GM23248 (cell line): ENCODE data around the gene NRN1L. TPM values are rescaled to one million over a fixed set of nuclear protein-coding genes. Genes with fewer than 3 reads are reported as not detected.

ENCODE experiments used
- DNase-seq: peaks from one replicate; pipeline ENCODE4 v3.0.0-alpha.2; 2015
- H2AFZ ChIP-seq: fragments of 200-600 bp; sonication (generic); 2 replicates; pipeline ENCODE4 v1.6.1; 2016; ENCODE audit warnings: antibody characterized with exemption
- H3F3A ChIP-seq: fragments of 200-600 bp; sonication (generic); 2 replicates; pipeline ENCODE4 v1.6.1; 2016; ENCODE audit warnings: mild to moderate bottlenecking, antibody characterized with exemption, mixed run types; ENCODE audit not compliant: insufficient read depth
- H3K27ac ChIP-seq: fragments of 200-600 bp; sonication (generic); 2 replicates; pipeline ENCODE4 v1.5.1; 2016; ENCODE audit warnings: mild to moderate bottlenecking
- H3K27me3 ChIP-seq: fragments of 200-600 bp; sonication (generic); replicated peaks from 2 replicates; pipeline ENCODE4 v1.6.1; 2016; ENCODE audit warnings: mild to moderate bottlenecking; ENCODE audit not compliant: insufficient read depth
- H3K36me3 ChIP-seq: fragments of 200-600 bp; sonication (generic); 2 replicates; pipeline ENCODE4 v1.6.1; 2016; ENCODE audit warnings: low read depth, mild to moderate bottlenecking
- H3K4me1 ChIP-seq: fragments of 200-600 bp; sonication (generic); 2 replicates; pipeline ENCODE4 v1.6.1; 2016; ENCODE audit warnings: mild to moderate bottlenecking; ENCODE audit not compliant: insufficient read depth
- H3K4me2 ChIP-seq: fragments of 200-600 bp; sonication (generic); one replicate; pipeline ENCODE4 v1.6.1; 2016; ENCODE audit warnings: mild to moderate bottlenecking; ENCODE audit not compliant: unreplicated experiment
- H3K4me3 ChIP-seq: fragments of 200-600 bp; sonication (generic); 2 replicates; pipeline ENCODE4 v1.5.1; 2016; ENCODE audit warnings: mild to moderate bottlenecking
- H3K79me2 ChIP-seq: fragments of 200-600 bp; sonication (generic); 2 replicates; pipeline ENCODE4 v1.6.1; 2016; ENCODE audit warnings: mild to moderate bottlenecking; ENCODE audit not compliant: insufficient read depth
- H3K9ac ChIP-seq: fragments of 200-600 bp; sonication (generic); 2 replicates; pipeline ENCODE4 v1.6.1; 2016; ENCODE audit warnings: mild to moderate bottlenecking
- H3K9me2 ChIP-seq: fragments of 200-600 bp; sonication (generic); 2 replicates; pipeline ENCODE4 v1.6.1; 2016; ENCODE audit warnings: mixed run types, mild to moderate bottlenecking, moderate library complexity; ENCODE audit not compliant: insufficient read depth
- H3K9me3 ChIP-seq: fragments of 200-600 bp; sonication (generic); one replicate; pipeline ENCODE4 v1.6.1; 2017; ENCODE audit warnings: low read depth
- H4K20me1 ChIP-seq: fragments of 200-600 bp; sonication (generic); 2 replicates; pipeline ENCODE4 v1.6.0; 2016; ENCODE audit not compliant: insufficient read depth
- EZH2 ChIP-seq: fragments of 200-600 bp; sonication (generic); IDR thresholded peaks from 2 replicates; pipeline ENCODE4 v1.6.1; 2018; ENCODE audit warnings: antibody characterized with exemption, mild to moderate bottlenecking; ENCODE audit not compliant: insufficient read depth, poor library complexity, severe bottlenecking
- EZH2phosphoT487 ChIP-seq: fragments of 200-600 bp; sonication (generic); IDR thresholded peaks from 2 replicates; pipeline ENCODE4 v1.6.1; 2018; ENCODE audit warnings: antibody characterized with exemption, moderate library complexity, mild to moderate bottlenecking, low read depth; ENCODE audit not compliant: insufficient read depth
- WGBS, 2 experiments: methylation state at CpG; one replicate each; pipeline ENCODE4 v1.1.6; 2015 to 2017; ENCODE audit warnings: low lambda C conversion rate in 2 of 2, low coverage in 1 of 2; ENCODE audit errors: missing lambda C conversion rate in 2 of 2; 5-methylcytosine and 5-hydroxymethylcytosine counted together
- in situ Hi-C: fragments of 300-500 bp; cut with MboI; formaldehyde crosslinking; loops from 2 replicates; pipeline ENCODE4 v1.15.0; 2020
- polyA plus RNA-seq: library from polyadenylated mRNA; unstranded; fragments of >200 nt; fragmentation: Nextera tagmentation; extraction: Ambion mirVana; gene quantifications from 2 replicates; pipeline ENCODE4 v1.2.1, GENCODE V29; 2016
- total RNA-seq: library from RNA; depleted of rRNA; stranded (reverse); fragments of >200 nt; shearing (Covaris generic); gene quantifications from 2 replicates; pipeline ENCODE4 v1.2.3, GENCODE V29; 2014

The NRN1L gene
- total and polyA plus RNA-seq, 2 experiments from 2014 or later, result not detected

DNA sequence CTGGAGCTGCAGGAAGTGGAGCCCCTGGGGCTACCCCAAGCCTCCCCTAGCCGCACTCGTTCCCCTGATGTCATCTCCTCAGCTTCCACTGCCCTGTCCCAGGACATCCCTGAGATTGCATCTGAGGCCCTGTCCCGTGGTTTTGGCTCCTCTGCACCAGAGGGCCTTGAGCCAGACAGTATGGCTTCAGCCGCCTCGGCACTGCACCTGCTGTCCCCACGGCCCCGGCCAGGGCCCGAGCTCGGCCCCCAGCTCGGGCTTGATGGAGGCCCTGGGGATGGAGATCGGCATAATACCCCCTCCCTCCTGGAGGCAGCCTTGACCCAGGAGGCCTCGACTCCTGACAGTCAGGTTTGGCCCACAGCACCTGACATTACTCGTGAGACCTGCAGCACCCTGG lies 4.1 kb upstream of the NRN1L start:
- H2AFZ ChIP-seq, result no peak overlapping the region
- no peak overlapping the region for H3K27ac ChIP-seq
- H3K4me2 ChIP-seq, result no peak overlapping the region
- H4K20me1 ChIP-seq, result no peaks in the 10 kb centered on the region
- in situ Hi-C loops, result no loop called here
- no peak for DNase-seq
- peaks cover 26% of the 10 kb centered on the region for H3K79me2 ChIP-seq
- no peaks in the 10 kb centered on the region for H3K9me3 ChIP-seq
- peaks cover 7% of the 10 kb centered on the region; the same call in 1 of the 2 replicates for H3K36me3 ChIP-seq
- 93 to 98% methylated on average over 13 of the region's 13 CpGs for WGBS, 2 experiments
- H3K9ac ChIP-seq, result no peak overlapping the region
- TF ChIP-seq EZH2, result no peak
- TF ChIP-seq EZH2phosphoT487, result no peak
- H3K4me3 ChIP-seq, result no peak overlapping the region
- no peaks in the 10 kb centered on the region for H3K9me2 ChIP-seq
- no peaks in the 10 kb centered on the region for H3K27me3 ChIP-seq
- H3K4me1 ChIP-seq, result peaks cover 6% of the 10 kb centered on the region; the same call in 1 of the 2 replicates
- peaks cover 11% of the 10 kb centered on the region for H3F3A ChIP-seq

- Histone ChIP-seq H3F3A (peaks cover 11% of the 10 kb centered on the region), H2AFZ (no peak overlapping the region), H3K4me2 (no peak overlapping the region), H3K36me3 (peaks cover 7% of the 10 kb centered on the region; the same call in 1 of the 2 replicates), H3K9me2 (no peaks in the 10 kb centered on the region), H3K27ac (no peak overlapping the region), H3K9ac (no peak overlapping the region), H3K79me2 (peaks cover 14% of the 10 kb centered on the region), H3K4me1 (peaks cover 6% of the 10 kb centered on the region; the same call in 1 of the 2 replicates), H3K27me3 (no peaks in the 10 kb centered on the region), H3K4me3 (no peak overlapping the region), H4K20me1 (no peaks in the 10 kb centered on the region), H3K9me3 (no peaks in the 10 kb centered on the region)
- no peak for TF ChIP-seq EZH2phosphoT487
- TF ChIP-seq EZH2, result no peak
- in situ Hi-C loops, result no loop called here
- 95 to 96% methylated on average over 21 of the region's 21 CpGs for WGBS, 2 experiments
- DNase-seq, result no peak
Observed at GRCh38 chr16:67881621-67882161, 3.0 kb upstream of the NRN1L start.

GRCh38 chr16:67882374-67883145 lies 2.1 kb upstream of the NRN1L start:
- Histone ChIP-seq H2AFZ (no peak overlapping the region), H3K9me2 (no peaks in the 10 kb centered on the region), H3K9ac (no peak overlapping the region), H3K27ac (no peak overlapping the region), H3K9me3 (no peaks in the 10 kb centered on the region), H3K4me1 (peaks cover 6% of the 10 kb centered on the region; the same call in 1 of the 2 replicates), H3K36me3 (peaks cover 7% of the 10 kb centered on the region; the same call in 1 of the 2 replicates), H3K79me2 (peaks cover 6% of the 10 kb centered on the region), H4K20me1 (no peaks in the 10 kb centered on the region), H3K4me3 (no peak overlapping the region), H3K27me3 (no peaks in the 10 kb centered on the region), H3K4me2 (no peak overlapping the region), H3F3A (peaks cover 11% of the 10 kb centered on the region)
- no peak for DNase-seq
- WGBS, 2 experiments, result 75 to 78% methylated on average over 18 of the region's 18 CpGs
- TF ChIP-seq EZH2, result no peak
- TF ChIP-seq EZH2phosphoT487, result no peak
- in situ Hi-C loops, result no loop called here

- Histone ChIP-seq H3K9me2 (no peaks in the 10 kb centered on the region), H3K4me3 (no peak overlapping the region), H3K27ac (no peak overlapping the region), H3K27me3 (no peaks in the 10 kb centered on the region), H3K9ac (no peak overlapping the region), H2AFZ (no peak overlapping the region), H3K79me2 (no peaks in the 10 kb centered on the region), H3F3A (peaks cover 11% of the 10 kb centered on the region), H3K36me3 (peaks cover 7% of the 10 kb centered on the region; the same call in 1 of the 2 replicates), H3K4me1 (peaks cover 6% of the 10 kb centered on the region; the same call in 1 of the 2 replicates), H3K9me3 (no peaks in the 10 kb centered on the region), H4K20me1 (no peaks in the 10 kb centered on the region), H3K4me2 (no peak overlapping the region)
- no peak for TF ChIP-seq EZH2
- no peak for TF ChIP-seq EZH2phosphoT487
- no peak for DNase-seq
- whole genome bisulfite sequencing, 2 experiments, result 82 to 93% methylated on average over 6 of the region's 6 CpGs
- in situ Hi-C loops, result no loop called here
Observed at GRCh38 chr16:67883146-67883871, 1.4 kb upstream of the NRN1L start.
